SH-SY5Y (cell line): ENCODE data around the gene BRAF.

Source experiments
- GATA2 ChIP-seq: IDR thresholded peaks from 2 replicates; pipeline ENCODE4 v1.6.1; 2011; ENCODE audit warnings: mild to moderate bottlenecking, low read depth, low read length
- GATA3 ChIP-seq: IDR thresholded peaks from 2 replicates; pipeline ENCODE4 v1.6.1; 2011; ENCODE audit warnings: low read depth, mild to moderate bottlenecking, low read length, moderate library complexity

- TF ChIP-seq GATA2 (no peak), GATA3 (no peak)
Observed at GRCh38 chr7:140966561-140967233, 42.0 kb upstream of the BRAF start.
